ENCODE results near the gene SFTA2. TPM values are rescaled to one million over a fixed set of nuclear protein-coding genes. Genes with fewer than 3 reads are reported as not detected.

The SFTA2 gene
- total and polyA plus RNA-seq, 9 of the 15 experiments (the other 6 are each of a cell fraction or from before 2014, with no cell fraction given) = not detected

GRCh38 chr6:30907758-30908591 is 24.0 kb downstream of the SFTA2 start, which contains the start of gene GTF2H4 (continued):
- TF ChIP-seq REST (IDR thresholded peaks at IDR 0.05; ENCODE audit: borderline replicate concordance) (peak; percentile 61), REST (CRISPR knock-in tag; IDR thresholded peaks at IDR 0.05; ENCODE audit: low read depth) (no peak; the same call in 1 of the 2 replicates), POU5F1 (IDR thresholded peaks at IDR 0.05; ENCODE audit: borderline replicate concordance, low read depth, low read length, partially characterized antibody) (peak; percentile 88), TFAP4 (CRISPR knock-in tag; IDR thresholded peaks at IDR 0.05; ENCODE audit: borderline replicate concordance) (peak; percentile 94), ZBTB49 (CRISPR knock-in tag; IDR thresholded peaks at IDR 0.05; ENCODE audit: borderline replicate concordance) (0 out of 2 replicates have a peak, but pooled peaks have one; percentile 55), MTA3 (IDR thresholded peaks at IDR 0.05; ENCODE audit: borderline replicate concordance) (peak; percentile 94), MAFK (IDR thresholded peaks at IDR 0.05; ENCODE audit: low read length) (peak; percentile 29), HDAC1 (IDR thresholded peaks at IDR 0.05) (peak; percentile 59 to 88; a peak in 2 of 4 replicates), CREB3L1 (IDR thresholded peaks at IDR 0.05; ENCODE audit: borderline replicate concordance, low read depth) (peak; percentile 98), ZNF212 (CRISPR knock-in tag; IDR thresholded peaks at IDR 0.05) (no peak), ATF2 (CRISPR knock-in tag; IDR thresholded peaks at IDR 0.05) (no peak), ZEB2 (IDR thresholded peaks at IDR 0.05) (peak; percentile 100)

Measured in K562 (cell line).